ENCODE measurements around the gene ZNRD2.
"Not testable (repeated sequence)": the region's sequence is repeated elsewhere in the genome, so short reads cannot be mapped to it uniquely, and the experiment has no call there.

The ZNRD2 gene, protein sequence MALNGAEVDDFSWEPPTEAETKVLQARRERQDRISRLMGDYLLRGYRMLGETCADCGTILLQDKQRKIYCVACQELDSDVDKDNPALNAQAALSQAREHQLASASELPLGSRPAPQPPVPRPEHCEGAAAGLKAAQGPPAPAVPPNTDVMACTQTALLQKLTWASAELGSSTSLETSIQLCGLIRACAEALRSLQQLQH

DNA sequence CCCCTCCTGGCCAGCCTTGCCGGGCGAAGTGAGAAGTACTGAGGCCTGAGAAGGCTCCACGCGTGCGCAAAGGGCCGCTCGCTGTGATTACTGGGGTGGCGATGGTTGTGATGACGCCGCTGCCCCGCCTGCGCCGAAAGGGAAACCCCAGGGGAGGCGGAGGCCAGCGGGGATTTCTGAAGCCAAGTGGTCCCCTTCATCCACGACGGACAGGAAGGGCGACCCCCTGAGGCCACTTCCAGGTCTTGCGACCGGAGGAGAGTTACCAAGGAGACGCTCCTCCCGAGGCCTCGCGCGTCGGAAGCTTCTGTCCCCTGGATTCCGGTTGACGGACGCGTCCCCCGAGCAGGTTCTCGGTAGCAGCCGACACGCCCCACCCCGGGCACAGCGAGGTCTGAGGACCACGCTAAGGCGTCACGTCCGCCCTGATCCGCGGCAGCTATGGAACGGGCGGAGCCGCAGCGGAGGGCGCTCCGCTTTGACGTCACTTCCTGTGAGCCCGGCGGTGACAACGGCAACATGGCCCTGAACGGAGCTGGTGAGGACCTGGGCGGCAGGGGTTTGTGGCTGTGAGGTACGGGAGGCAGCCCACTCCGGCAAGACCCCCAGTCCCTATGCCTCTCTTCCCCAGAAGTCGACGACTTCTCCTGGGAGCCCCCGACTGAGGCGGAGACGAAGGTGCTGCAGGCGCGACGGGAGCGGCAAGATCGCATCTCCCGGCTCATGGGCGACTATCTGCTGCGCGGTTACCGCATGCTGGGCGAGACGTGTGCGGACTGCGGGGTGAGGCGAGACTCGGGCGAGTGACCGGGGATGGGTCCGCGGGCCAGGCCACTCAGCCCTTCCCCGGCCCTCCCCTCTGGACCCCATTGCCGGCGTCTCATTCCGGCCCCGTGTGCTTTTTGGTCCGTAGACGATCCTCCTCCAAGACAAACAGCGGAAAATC, at the start of gene ZNRD2:
TSS of gene ZNRD2 (plus strand) at position 505 of the 946 bp plus-strand sequence. CDS start at position 520, 15 bp downstream.
- peak; percentile 97 for DNase-seq

DNA sequence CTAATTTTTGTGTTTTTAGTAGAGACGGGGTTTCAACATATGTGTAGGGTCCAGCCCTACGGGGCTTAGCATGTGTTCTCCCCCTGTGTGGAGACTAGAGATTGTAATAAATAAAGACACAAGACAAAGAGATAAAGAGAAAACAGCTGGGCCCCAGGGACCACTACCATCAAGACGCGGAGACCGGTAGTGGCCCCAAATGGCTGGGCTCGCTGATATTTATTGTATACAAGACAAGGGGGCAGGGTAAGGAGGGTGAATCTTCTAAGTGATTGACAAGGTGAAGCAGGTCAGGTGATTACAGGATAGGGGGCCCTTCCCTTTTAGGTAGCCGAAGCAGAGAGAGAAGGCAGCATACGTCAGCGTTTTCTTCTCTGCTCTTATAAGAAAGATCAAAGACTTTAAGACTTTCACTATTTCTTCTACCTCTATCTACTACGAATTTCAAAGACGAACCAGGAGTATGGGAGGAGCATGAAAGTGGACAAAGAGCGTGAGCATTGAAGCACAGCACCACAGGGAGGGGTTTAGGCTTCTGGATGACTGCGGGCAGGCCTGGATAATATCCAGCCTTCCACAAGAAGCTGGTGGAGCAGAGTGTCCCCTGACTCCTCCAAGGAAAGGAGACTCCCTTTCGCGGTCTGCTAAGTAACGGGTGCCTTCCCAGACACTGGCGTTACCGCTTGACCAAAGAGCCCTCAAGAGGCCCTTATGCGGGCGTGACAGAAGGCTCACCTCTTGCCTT, 48.3 kb upstream of the ZNRD2 start:
- DNase-seq, result not testable (repeated sequence)

DNA sequence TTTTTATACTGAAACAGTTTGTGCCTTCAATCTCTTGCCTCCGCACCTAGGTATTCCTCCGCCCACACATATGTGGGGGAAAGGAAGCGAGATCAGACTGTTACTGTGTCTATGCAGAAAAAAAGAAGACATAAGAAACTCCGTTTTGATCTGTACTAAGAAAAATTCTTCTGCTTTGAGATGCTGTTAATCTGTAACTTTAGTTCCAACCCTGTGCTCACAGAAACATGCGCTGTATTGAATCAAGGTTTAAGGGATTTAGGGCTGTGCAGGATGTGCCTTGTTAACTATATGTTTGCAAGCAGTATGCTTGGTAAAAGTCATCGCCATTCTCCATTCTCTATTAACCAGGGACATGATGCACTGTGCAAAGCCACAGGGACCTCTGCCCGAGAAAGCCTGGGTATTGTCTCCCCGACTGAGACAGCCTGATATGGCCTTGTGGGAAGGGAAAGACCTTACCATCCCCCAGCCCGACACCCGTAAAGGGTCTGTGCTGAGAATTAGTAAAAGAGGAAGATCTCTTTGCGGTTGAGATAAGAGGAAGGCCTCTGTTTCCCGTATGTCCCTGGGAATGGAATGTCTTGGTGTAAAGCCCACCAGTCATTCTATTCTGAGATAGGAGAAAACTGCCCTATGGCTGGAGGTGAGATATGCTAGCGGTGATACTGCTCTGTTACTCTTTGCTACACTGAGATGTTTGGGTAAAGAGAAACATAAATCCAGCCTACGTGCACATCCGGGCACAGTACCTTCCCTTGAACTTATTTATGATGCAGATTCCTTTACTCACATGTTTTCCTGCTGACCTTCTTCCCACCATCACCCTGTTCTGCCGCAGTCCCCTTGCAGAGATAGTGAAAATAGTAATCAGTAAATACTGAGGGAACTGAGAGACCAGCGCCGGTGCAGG, 47.3 kb upstream of the ZNRD2 start:
- not testable (repeated sequence) for DNase-seq

DNA sequence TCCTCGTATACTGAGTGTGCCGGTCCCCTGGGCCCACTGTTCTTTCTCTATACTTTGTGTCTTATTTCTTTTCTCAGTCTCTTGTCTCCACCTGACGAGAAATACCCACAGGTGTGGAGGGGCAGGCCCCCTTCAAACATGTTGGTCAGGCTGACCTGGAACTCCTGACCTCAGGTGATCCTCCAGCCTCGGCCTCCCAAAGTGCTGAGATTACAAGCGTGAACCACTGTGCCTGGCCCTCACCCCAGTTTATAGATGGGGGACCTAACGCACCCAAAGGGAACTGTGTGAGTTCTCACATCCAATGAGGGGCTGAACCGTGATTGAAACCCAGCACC, 46.7 kb upstream of the ZNRD2 start:
- DNase-seq, result not testable (repeated sequence)

DNA sequence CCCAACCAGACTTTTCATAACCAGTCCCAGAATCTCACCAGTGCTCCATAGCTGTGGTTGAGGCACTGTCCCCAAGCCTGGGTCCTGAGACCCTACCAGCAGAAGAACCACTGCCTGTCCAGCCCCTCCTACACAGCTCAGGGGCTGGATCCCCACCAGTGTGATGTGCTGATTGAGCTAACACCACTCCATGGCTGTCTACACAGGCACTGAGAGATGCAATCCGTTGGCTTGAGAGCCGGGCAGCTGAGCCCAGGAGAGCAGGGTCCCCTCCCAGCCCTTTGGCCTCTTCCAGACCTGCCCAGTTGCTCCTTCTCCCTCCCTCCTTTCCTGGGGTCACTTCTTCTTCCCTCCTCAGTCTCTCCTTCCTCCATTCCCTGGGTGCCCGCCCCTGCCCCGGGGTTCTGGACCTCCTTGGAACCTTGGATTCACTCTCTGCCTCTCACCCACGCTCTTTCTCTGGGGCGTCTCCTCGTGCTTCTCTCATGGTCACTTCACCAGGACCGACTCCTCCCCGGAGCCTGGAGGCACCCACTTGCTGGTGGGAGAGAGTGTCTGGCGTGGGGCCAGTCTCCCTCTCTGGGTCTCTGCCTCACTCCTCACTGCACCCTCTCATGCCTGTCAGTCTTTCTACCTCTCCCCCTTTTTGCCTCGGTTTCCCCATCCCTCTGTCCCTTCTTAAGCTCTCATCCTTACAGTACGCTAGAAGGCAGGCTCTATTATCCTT, 46.1 kb upstream of the ZNRD2 start:
- no peak for DNase-seq

DNA sequence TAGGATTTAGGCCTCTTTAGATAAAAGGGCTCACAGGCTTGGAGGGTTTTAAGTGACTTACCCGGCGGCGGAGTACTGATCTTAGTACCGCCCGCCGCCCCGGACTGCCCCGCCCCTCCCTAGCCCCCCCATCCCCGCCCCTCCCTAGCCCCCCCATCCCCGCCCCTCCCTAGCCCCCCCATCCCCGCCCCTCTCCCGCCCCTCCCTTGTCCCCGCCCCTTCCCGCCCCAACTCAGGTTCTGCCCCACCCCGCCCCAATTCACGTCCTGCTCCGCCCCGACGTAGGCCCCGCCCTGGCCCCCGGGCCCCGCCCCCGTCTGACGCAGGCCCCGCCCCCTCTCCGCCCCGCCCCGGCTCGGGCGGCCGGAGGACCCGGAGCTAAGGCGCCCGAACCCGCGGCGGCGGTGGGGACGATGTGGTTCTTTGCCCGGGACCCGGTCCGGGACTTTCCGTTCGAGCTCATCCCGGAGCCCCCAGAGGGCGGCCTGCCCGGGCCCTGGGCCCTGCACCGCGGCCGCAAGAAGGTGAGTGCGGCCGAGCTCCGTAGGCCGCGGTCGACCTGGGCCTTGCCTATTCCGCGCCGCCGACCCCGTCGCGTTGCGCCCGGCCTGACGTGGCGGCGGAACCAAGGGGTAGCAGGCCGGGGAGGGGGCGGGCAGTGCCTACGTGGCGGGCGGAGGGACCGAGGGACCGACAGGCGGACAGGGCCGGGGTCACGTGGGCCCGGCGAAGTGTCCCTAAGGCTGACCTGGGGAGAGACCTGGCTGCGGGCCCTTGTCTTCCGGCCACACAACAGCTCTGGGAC, 45.3 kb upstream of the ZNRD2 start, which contains the start of gene SCYL1:
TSS of gene SCYL1 (plus strand) at position 343 of the 805 bp plus-strand sequence. CDS start at position 414, 71 bp downstream.
- peak; percentile 81 for DNase-seq

DNA sequence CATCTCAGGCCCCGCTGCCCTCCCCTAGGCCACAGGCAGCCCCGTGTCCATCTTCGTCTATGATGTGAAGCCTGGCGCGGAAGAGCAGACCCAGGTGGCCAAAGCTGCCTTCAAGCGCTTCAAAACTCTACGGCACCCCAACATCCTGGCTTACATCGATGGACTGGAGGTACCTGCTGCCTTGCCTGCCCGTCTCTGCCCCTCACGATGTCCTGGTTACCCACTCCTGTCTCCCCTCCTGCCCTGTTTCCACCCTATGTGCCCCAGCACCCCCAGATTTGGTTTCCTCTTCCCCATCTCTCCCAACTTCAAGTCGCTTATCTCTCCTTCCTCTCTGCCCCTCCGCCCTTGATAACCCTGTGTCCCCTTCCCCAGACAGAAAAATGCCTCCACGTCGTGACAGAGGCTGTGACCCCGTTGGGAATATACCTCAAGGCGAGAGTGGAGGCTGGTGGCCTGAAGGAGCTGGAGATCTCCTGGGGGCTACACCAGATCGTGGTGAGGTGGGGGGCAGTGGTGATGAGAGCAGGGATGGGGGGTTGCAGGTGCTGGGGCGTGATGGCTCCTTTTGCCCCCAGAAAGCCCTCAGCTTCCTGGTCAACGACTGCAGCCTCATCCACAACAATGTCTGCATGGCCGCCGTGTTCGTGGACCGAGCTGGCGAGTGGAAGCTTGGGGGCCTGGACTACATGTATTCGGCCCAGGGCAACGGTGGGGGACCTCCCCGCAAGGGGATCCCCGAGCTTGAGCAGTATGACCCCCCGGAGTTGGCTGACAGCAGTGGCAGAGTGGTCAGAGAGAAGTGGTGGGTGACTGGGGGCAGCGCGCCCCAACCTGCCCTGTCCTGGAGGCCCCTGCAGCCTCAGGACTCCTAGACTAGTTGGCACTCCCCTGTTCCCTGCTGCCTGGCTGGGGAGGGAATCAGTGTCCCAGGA, 44.5 kb upstream of the ZNRD2 start:
- DNase-seq, result no peak

DNA sequence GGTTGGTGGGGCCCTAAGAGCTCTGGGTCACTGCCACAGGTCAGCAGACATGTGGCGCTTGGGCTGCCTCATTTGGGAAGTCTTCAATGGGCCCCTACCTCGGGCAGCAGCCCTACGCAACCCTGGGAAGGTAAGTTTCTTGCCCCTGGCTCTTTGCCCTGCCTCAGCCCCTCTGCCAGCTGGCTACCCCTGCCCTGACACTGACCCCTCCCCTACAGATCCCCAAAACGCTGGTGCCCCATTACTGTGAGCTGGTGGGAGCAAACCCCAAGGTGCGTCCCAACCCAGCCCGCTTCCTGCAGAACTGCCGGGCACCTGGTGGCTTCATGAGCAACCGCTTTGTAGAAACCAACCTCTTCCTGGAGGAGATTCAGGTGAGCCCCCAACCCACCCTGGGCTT, 43.5 kb upstream of the ZNRD2 start:
- DNase-seq, result no peak

DNA sequence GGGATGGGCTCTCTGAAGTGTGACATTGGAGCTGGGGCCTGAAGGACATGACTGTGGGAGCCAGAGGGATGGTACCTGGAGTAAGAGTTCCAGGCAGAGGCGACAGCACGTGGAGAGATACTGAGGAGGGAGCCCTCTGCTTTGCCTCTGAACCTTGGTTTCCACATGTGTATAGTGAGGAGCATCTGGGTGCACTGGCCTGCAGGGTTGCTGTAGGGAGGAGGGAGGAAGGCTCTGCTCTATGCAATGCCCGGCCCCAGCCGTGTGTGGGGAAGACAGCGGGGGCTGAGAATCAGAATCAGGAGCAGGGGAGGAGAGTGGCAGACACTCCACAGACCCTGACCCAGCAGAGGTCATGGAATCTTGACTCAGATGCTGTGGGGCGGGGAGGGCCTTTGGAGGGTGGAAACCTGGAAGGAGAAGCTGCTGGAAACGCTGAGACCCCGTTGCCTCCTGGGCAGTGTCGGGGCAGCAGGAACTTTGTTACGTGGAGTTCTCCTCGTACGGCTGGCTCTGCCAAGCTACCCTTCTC, 41.4 kb upstream of the ZNRD2 start:
- DNase-seq, result no peak

DNA sequence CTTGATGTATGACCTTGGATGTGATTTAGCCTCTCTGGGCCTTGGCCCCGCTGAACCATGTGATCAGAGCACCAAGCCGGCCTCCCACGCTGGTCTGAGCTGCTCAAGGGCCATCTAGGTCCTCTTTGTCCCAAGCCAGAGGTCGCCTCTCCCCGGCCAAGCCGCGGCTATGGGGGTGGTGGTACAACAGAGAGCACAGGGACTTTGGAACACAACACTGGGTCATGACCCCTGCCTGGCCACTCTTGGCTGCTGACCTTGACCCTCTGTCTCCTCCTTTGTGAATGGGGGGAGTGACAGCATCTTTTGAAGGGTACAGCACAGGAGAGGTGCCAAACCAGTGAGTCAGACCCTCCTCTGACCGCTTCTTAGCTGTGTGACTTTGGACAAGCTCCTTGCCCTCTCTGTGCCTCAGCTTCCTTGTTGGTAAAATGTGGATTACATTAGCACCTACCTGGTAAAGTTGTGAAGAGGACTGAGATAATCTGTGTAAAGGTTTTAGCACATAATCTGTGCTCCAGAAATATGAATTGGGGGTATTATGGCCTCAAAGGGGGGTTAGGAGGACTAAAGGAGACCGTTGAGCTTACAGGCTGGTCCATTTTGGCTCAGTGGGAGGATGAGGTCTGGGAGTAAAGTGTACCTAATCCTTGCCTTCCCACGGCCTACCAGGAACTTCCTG, 40.7 kb upstream of the ZNRD2 start:
- no peak for DNase-seq

DNA sequence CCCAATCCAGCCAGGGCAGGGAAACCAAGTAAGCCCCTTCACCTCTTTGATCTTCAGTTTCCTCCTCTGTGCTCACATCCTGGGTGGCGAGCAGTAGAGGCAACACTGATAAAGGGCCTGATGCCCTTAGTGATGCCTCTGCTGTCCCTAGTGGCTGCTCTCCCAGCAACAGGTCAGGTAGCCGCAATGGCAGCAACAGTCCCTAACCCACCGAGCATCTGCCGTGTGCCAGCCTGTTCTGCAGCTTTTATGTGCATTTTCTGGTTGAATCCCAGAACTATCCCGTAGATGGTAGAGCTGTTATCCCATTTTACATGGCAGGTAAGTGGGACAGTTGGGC, 40.1 kb upstream of the ZNRD2 start:
- DNase-seq, result no peak

DNA sequence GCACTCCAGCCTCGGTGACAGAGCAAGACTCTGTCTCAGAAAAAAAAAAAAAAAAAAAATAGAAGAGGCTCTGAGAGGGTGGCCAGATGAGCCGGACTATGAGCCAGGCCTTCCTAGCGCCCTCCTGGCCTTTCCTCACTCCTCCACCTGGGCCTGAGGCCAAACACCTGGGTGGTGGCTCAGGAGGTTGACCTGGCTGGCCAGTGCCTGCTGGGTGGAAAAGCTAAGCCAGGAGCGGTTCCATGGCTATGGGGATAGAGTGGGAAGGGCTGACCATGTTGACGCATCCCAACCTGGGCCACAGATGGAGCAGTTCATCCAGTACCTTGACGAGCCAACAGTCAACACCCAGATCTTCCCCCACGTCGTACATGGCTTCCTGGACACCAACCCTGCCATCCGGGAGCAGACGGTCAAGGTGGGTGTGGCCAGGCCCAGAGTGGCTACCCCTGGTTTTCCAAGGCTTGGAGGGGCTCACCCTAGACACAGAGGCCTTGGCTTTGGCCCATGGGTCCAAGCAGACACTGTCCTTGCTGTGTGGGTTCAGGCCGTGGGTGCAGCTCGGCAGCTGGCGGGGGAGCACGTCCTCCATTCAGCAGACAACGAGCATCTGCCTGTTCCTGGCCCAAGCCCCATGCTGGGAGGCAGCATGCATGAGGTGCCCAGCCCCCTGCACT, 37.8 kb upstream of the ZNRD2 start:
- DNase-seq, result no peak

DNA sequence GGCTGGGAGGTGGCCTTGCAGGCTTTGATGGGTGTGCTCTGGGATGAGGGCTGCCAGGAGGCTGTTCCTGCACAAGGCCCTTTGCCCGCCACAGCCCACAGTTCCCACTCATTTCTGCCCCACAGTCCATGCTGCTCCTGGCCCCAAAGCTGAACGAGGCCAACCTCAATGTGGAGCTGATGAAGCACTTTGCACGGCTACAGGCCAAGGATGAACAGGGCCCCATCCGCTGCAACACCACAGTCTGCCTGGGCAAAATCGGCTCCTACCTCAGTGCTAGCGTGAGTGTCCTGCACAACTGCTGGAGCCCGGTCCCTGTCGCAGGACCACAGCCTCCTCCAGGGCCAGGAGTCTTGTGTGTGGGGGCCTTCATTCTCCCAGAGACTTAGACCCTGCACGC, 35.2 kb upstream of the ZNRD2 start:
- no peak for DNase-seq

DNA sequence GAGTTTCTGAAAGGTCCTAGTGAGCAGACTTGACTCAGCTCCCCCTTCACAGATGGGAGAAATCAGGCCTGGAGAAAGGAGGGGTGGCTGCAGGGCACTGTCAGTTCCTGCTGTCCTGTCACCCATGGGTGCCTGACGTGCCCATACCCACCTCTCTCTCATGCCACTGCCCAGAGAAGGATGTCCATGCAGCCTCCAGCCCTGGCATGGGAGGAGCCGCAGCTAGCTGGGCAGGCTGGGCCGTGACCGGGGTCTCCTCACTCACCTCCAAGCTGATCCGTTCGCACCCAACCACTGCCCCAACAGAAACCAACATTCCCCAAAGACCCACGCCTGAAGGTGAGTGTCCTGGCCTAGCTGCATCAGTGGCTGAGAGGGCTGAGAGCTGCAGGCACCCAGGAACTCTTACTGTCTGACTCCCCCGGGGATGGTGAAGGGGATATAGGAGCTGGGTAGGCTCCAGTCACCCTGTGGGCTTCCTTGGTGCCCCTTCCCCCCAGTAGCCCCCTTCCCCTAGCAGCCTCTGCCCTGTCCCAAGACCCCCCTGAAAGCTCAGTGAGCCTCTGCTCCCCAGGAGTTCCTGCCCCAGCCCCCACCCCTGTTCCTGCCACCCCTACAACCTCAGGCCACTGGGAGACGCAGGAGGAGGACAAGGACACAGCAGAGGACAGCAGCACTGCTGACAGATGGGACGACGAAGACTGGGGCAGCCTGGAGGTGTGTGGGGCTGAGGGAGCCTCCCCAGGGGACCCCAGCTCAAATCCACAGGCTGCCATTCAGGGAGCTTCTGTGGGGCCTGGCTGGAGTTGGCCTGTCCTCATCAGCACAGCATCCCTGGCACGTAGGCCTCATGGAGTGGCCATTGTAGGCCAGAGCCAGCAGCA, 33.6 kb upstream of the ZNRD2 start:
- no peak for DNase-seq

DNA sequence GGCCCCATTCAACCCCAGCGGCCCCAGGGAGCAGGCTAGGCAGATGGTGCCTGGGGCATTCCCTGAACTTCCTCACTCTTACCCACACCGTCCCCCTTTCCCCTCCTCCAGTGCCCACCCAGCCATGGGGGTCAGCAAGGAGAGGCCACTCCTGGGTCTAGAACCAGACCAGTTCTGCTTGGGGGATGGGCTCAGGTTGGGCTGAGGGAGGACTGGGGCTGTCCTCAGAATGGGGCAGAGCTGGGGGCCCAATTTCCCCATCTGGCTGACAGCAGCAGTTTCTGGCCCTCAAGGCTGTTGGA, 33.0 kb upstream of the ZNRD2 start:
- no peak for DNase-seq

DNA sequence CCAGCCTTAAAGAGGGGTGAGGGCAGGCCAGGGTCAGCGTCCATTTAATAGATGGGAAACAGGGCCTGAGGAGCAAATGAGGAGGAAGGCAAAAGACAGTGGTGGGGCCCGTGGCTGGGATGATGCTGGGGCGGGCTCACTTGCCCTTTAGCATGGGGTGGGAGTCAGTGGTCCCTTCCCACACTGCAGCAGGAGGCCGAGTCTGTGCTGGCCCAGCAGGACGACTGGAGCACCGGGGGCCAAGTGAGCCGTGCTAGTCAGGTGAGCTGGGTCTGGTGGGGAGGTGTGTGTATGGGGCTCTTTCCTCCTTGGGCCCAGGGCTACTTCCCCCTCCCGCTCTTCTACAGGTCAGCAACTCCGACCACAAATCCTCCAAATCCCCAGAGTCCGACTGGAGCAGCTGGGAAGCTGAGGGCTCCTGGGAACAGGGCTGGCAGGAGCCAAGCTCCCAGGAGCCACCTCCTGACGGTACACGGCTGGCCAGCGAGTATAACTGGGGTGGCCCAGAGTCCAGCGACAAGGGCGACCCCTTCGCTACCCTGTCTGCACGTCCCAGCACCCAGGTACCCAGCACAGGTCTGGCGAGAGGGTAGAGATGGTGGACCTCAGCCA, 32.6 kb upstream of the ZNRD2 start:
- DNase-seq, result no peak

All from stimulated activated CD4-positive, alpha-beta T cell treated with anti-CD3 and anti-CD28 coated beads, Interleukin-12 subunit alpha, Interleukin-12 subunit beta, amount 100 ng/mL, for 4 hours (primary cell).